ENCODE measurements around the gene BUB3. TPM values are rescaled to one million over a fixed set of nuclear protein-coding genes. Genes with fewer than 3 reads are reported as not detected.

The BUB3 gene
- total and polyA plus RNA-seq, 2 of the 4 experiments (the other 2 are of a cell fraction) = 215 to 384 TPM

- no peak overlapping the region for H3K27ac ChIP-seq (ENCODE audit: insufficient read depth, low read length)
- H3K79me1 ChIP-seq (ENCODE audit: low read depth in 1 of 2, low read length in 2 of 2) = peaks cover 0 to 7% of the 10 kb centered on the region in 2 experiments; a peak in 1 of 4 replicates
- 6% methylated on average over 17 of the region's 56 CpGs; no CpG with 5 or more reads in 1 of the 2 experiments for WGBS, 2 experiments (ENCODE audit: extremely low coverage in 2 of 2, insufficient read length in 1 of 2)
These were observed 3.0 kb upstream of the BUB3 start for GRCh38 chr10:123150986-123151736.

More at GRCh38 chr10:123150986-123151736, 3.0 kb upstream of the BUB3 start:
- Histone ChIP-seq H2AK9ac (replicated peaks; ENCODE audit: low read depth, low read length, poor library complexity) (no peak overlapping the region), H4K20me1 (ENCODE audit: insufficient read depth, low read length) (peaks cover 10% of the 10 kb centered on the region), H2BK20ac (ENCODE audit: low read depth, low read length) (no peak overlapping the region), H4K8ac (ENCODE audit: low read depth in 2 of 2, low read length in 2 of 2) (no peak overlapping the region), H3K23ac (ENCODE audit: low read depth, low read length) (no peak overlapping the region), H2BK15ac (ENCODE audit: low read depth, low read length) (no peak overlapping the region), H3K27me3 (ENCODE audit: control insufficient read depth, insufficient read depth, low read length) (peaks cover 59% of the 10 kb centered on the region), H3K14ac (replicated peaks; ENCODE audit: low read depth, low read length) (no peak overlapping the region), H3K9me1 (ENCODE audit: insufficient read depth, low read length) (no peaks in the 10 kb centered on the region; the same call in 1 of the 2 replicates), H3K9me3 (ENCODE audit: control insufficient read depth, insufficient read depth, low read length) (peaks cover 3% of the 10 kb centered on the region; the same call in 1 of the 2 replicates), H3K18ac (ENCODE audit: low read depth, low read length) (no peak overlapping the region), H3K56ac (ENCODE audit: extremely low read depth, insufficient read depth, low read length) (no peak overlapping the region), H4K5ac (ENCODE audit: low read depth, low read length) (no peak overlapping the region), H3K9ac (ENCODE audit: low read depth, low read length) (no peak overlapping the region), H3K4me3 (ENCODE audit: insufficient read depth, low read depth, low read length) (no peak overlapping the region), H3K4ac (ENCODE audit: low read depth, low read length) (no peak overlapping the region), H3K36me3 (ENCODE audit: control insufficient read depth, insufficient read depth, low read length) (no peaks in the 10 kb centered on the region), H2AK5ac (ENCODE audit: low read depth, low read length) (no peak overlapping the region), H2AFZ (replicated peaks; ENCODE audit: low read length, poor library complexity) (peak overlapping the region; percentile 78), H3K4me2 (ENCODE audit: low read depth, low read length) (peak overlapping the region; percentile 42; the same call in 1 of the 2 replicates), H3K4me1 (ENCODE audit: control insufficient read depth, insufficient read depth, low read length) (peaks cover 1% of the 10 kb centered on the region), H2BK5ac (ENCODE audit: low read depth, low read length, poor library complexity, severe bottlenecking) (no peak overlapping the region), H2BK120ac (ENCODE audit: low read depth, low read length) (no peak overlapping the region), H4K91ac (ENCODE audit: insufficient read depth, low read depth, low read length) (no peak overlapping the region)
- no TSS peak for BruUV-seq (replicated peaks)
- in situ Hi-C loops (cut with MboI; ENCODE audit: low sequenced_read_pairs) = loop anchor here (25.0 kb wide), 2 partner anchors 289 to 1014 kb away; no protein-coding TSS in a partner anchor
- TF ChIP-seq NFE2L2 (IDR thresholded peaks at IDR 0.05; ENCODE audit: low read depth, low read length) (no peak), ELK1 (IDR thresholded peaks at IDR 0.05; ENCODE audit: borderline replicate concordance, low read depth, low read length) (no peak), CTCF (conservative IDR thresholded peaks at IDR 0.05; ENCODE audit: low read depth, low read length) (no peak), RCOR1 (IDR thresholded peaks at IDR 0.05; ENCODE audit: insufficient replicate concordance, low read length) (no peak), FOS (IDR thresholded peaks at IDR 0.05; ENCODE audit: low read depth, low read length) (no peak), CEBPB (IDR thresholded peaks at IDR 0.05; ENCODE audit: low read depth, low read length) (no peak), RFX5 (IDR thresholded peaks at IDR 0.05; ENCODE audit: low read depth, low read length) (no peak), SMC3 (IDR thresholded peaks at IDR 0.05; ENCODE audit: low read depth, low read length) (no peak), MAFK (IDR thresholded peaks at IDR 0.05; ENCODE audit: low read depth, low read length) (no peak), RAD21 (IDR thresholded peaks at IDR 0.05; ENCODE audit: low read length) (no peak), USF2 (IDR thresholded peaks at IDR 0.05; ENCODE audit: low read depth, low read length) (no peak), MXI1 (IDR thresholded peaks at IDR 0.05; ENCODE audit: borderline replicate concordance, low read depth, low read length) (no peak), BHLHE40 (IDR thresholded peaks at IDR 0.05; ENCODE audit: low read depth, low read length) (no peak)
- DNase-seq = peak; percentile 9
- intact Hi-C loops (cut with micrococcal nuclease) = loop anchor here (10.0 kb wide), 2 partner anchors 296 to 1264 kb away; partner anchors contain the start of gene OAT
- ChIA-PET POLR2A (ENCODE audit: unreplicated experiment) (no interaction called here), CTCF (no interaction called here)
- ATAC-seq (ENCODE audit: low read depth) = no peak
- dilution Hi-C loops (cut with HindIII; ENCODE audit: low sequenced_read_pairs, unreplicated experiment) = no loop called here

Measured in IMR-90 (cell line).